Activated CD8-positive, alpha-beta memory T cell treated with anti-CD3 and anti-CD28 coated beads, Interleukin-2, amount 10 ng/mL, durations not matched to agents 7 days and 5 days (primary cell): ENCODE measurements around the gene STRBP. TPM values are rescaled to one million over a fixed set of nuclear protein-coding genes. Genes with fewer than 3 reads are reported as not detected.
"Not testable (repeated sequence)": the region's sequence is repeated elsewhere in the genome, so short reads cannot be mapped to it uniquely, and the experiment has no call there.

Experiments used
- ATAC-seq: fragments of 150-1000 bp; cut with Tn5 transposase; one replicate; pipeline ENCODE4 v1.10.0; 2021; ENCODE audit warnings: moderate library complexity
- CTCF ChIA-PET: fragments of 350-600 bp; sonication (Branson Sonifier 250); formaldehyde crosslinking; loops from one replicate; lab custom pipeline; 2021; ENCODE audit warnings: antibody characterized with exemption; lab: Charles Lee
- DNase-seq: peaks from one replicate; pipeline ENCODE4 v3.0.0-alpha.2; 2020
- H3K27ac Mint-ChIP-seq: one replicate; pipeline ENCODE4 v1.8.0; 2021; ENCODE audit warnings: mild to moderate bottlenecking, mixed read lengths
- H3K27me3 Mint-ChIP-seq: one replicate; pipeline ENCODE4 v1.8.0; 2021; ENCODE audit warnings: mixed read lengths
- H3K36me3 Mint-ChIP-seq: one replicate; pipeline ENCODE4 v1.8.0; 2021; ENCODE audit warnings: mild to moderate bottlenecking, mixed read lengths
- H3K4me1 Mint-ChIP-seq: one replicate; pipeline ENCODE4 v1.8.0; 2021; ENCODE audit warnings: mixed read lengths
- H3K4me3 Mint-ChIP-seq: one replicate; pipeline ENCODE4 v1.8.0; 2021; ENCODE audit warnings: mild to moderate bottlenecking, moderate library complexity, mixed read lengths
- H3K9me3 Mint-ChIP-seq: one replicate; pipeline ENCODE4 v1.8.0; 2022; ENCODE audit warnings: low read depth, mixed read lengths
- total RNA-seq, 2 experiments: library from RNA; stranded (reverse); gene quantifications; one replicate each; pipeline ENCODE4 v1.2.3, GENCODE V29; 2021

The STRBP gene
- total RNA-seq, 2 experiments from 2014 or later, result 19.3 to 27.4 TPM

GRCh38 chr9:123278361-123278760 lies 10.0 kb upstream of the STRBP start:
- Mint-ChIP-seq H3K4me3 (no peak overlapping the region), H3K27ac (no peak overlapping the region), H3K9me3 (peaks cover 3% of the 10 kb centered on the region), H3K36me3 (no peaks in the 10 kb centered on the region), H3K4me1 (peaks cover 8% of the 10 kb centered on the region), H3K27me3 (peaks cover 10% of the 10 kb centered on the region)
- no peak for DNase-seq
- CTCF ChIA-PET, result interaction anchor here (1.0 kb wide), 1 partner anchor 61 kb away, joined by 3 read pairs; no protein-coding TSS in a partner anchor
- ATAC-seq, result no peak

- Mint-ChIP-seq H3K4me1 (peaks cover 8% of the 10 kb centered on the region), H3K27me3 (peaks cover 12% of the 10 kb centered on the region), H3K36me3 (no peaks in the 10 kb centered on the region), H3K4me3 (no peak overlapping the region), H3K9me3 (peaks cover 3% of the 10 kb centered on the region), H3K27ac (no peak overlapping the region)
- DNase-seq, result no peak
- CTCF ChIA-PET, result no interaction called here
- no peak for ATAC-seq
Measured at GRCh38 chr9:123276551-123276950, 8.2 kb upstream of the STRBP start.

DNA sequence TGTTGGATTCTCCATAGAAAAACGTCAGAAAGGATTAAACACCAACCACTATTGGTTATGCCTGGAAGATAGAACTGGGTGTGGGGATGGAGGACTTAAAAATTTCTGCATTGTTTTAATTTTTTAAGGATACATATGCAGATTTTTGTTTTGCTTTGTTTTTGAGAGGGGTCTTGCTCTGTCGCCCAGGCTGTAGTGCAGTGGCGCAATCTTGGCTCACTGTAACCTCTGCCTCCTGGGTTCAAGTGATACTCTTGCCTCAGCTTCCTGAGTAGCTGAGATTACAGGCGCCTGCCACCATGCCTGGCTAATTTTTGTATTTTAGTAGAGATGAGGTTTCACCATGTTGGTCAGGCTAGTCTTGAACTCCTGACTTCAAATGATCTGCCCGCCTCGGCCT lies 2.7 kb upstream of the STRBP start:
- H3K27ac Mint-ChIP-seq, CTCF ChIA-PET, H3K27me3 Mint-ChIP-seq, DNase-seq, H3K9me3 Mint-ChIP-seq, H3K36me3 Mint-ChIP-seq, H3K4me3 Mint-ChIP-seq, ATAC-seq: not testable (repeated sequence)
- peaks cover 22% of the 10 kb centered on the region for H3K4me1 Mint-ChIP-seq

GRCh38 chr9:123269281-123269680 lies 895 bp upstream of the STRBP start:
- no peak for DNase-seq
- Mint-ChIP-seq H3K27ac (no peak overlapping the region), H3K9me3 (no peaks in the 10 kb centered on the region), H3K27me3 (peaks cover 3% of the 10 kb centered on the region), H3K36me3 (no peaks in the 10 kb centered on the region), H3K4me3 (peak overlapping the region; percentile 72), H3K4me1 (peaks cover 26% of the 10 kb centered on the region)
- no peak for ATAC-seq
- CTCF ChIA-PET, result interaction anchor here (0.9 to 2.2 kb wide), 7 partner anchors 8 to 119 kb away, joined by 3 to 7 read pairs (median 4); no protein-coding TSS in a partner anchor

DNA sequence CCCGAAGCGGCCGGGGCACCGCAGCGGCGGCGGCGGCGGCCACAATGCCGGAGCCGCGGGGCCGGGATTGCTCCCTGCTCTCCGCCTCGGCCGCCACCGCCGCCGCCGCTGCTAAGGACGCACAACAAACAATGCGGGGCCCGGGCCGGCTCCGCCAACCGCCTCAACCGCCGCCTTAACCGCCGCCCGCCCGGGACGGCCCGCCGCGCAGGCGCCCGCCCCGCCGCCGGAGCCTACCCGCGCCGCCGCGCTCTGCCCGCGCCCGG lies 254 bp downstream of the STRBP start:
- ATAC-seq (no peak), DNase-seq (no peak)
- Mint-ChIP-seq H3K4me3 (peak overlapping the region; percentile 72), H3K9me3 (no peaks in the 10 kb centered on the region), H3K27me3 (peaks cover 3% of the 10 kb centered on the region), H3K27ac (no peak overlapping the region), H3K36me3 (no peaks in the 10 kb centered on the region), H3K4me1 (peaks cover 28% of the 10 kb centered on the region)
- CTCF ChIA-PET, result interaction anchor here (1.0 to 2.2 kb wide), 3 partner anchors 29 to 120 kb away, joined by 3 to 7 read pairs (median 5); no protein-coding TSS in a partner anchor

- Mint-ChIP-seq H3K4me3 (peak overlapping the region; percentile 72), H3K27ac (no peak overlapping the region), H3K27me3 (peaks cover 3% of the 10 kb centered on the region), H3K4me1 (peaks cover 28% of the 10 kb centered on the region), H3K9me3 (no peaks in the 10 kb centered on the region), H3K36me3 (no peaks in the 10 kb centered on the region)
- ATAC-seq (no peak), DNase-seq (no peak)
- CTCF ChIA-PET, result no interaction called here
Measured at GRCh38 chr9:123267481-123268198, 746 bp downstream of the STRBP start.

GRCh38 chr9:123266655-123267399 lies 1.6 kb downstream of the STRBP start:
- Mint-ChIP-seq H3K4me1 (peaks cover 28% of the 10 kb centered on the region), H3K27me3 (peaks cover 2% of the 10 kb centered on the region), H3K36me3 (no peaks in the 10 kb centered on the region), H3K27ac (no peak overlapping the region), H3K9me3 (no peaks in the 10 kb centered on the region), H3K4me3 (peak overlapping the region; percentile 72)
- DNase-seq, result no peak
- no peak for ATAC-seq
- CTCF ChIA-PET, result interaction anchor here (1.0 kb wide), 1 partner anchor 83 kb away, joined by 4 read pairs; no protein-coding TSS in a partner anchor

- no peaks in the 10 kb centered on the region for H3K36me3 Mint-ChIP-seq
- H3K27ac Mint-ChIP-seq, result no peak overlapping the region
- ATAC-seq (no peak), DNase-seq (no peak)
- H3K4me1 Mint-ChIP-seq, result peaks cover 28% of the 10 kb centered on the region
- H3K4me3 Mint-ChIP-seq, result no peak overlapping the region
- no peaks in the 10 kb centered on the region for H3K9me3 Mint-ChIP-seq
- CTCF ChIA-PET, result no interaction called here
- no peaks in the 10 kb centered on the region for H3K27me3 Mint-ChIP-seq
Measured at GRCh38 chr9:123265833-123266232, 2.6 kb downstream of the STRBP start.

DNA sequence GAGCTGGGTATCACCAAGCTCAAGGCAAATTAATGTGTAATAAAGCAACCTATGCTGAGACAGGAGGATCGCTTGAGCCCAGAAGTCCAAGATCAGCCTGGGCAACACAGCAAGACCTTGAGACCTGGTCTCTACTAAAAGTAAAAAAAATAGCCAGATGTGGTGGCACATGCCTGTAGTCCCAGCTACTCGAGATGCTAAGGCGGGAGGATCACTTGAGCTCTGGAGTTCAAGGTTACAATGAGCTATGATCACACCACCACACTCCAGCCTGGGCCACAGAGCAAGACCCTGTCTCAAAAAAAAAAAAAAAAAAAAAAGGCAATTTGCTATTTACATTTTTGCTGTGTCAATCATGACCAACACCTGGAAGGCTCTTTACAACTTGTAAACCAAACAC lies 5.2 kb downstream of the STRBP start:
- DNase-seq (no peak), ATAC-seq (no peak)
- H3K4me1 Mint-ChIP-seq, result peaks cover 17% of the 10 kb centered on the region
- H3K27me3 Mint-ChIP-seq, result no peaks in the 10 kb centered on the region
- no peak overlapping the region for H3K4me3 Mint-ChIP-seq
- H3K27ac Mint-ChIP-seq, result no peak overlapping the region
- CTCF ChIA-PET, result no interaction called here
- no peaks in the 10 kb centered on the region for H3K9me3 Mint-ChIP-seq
- no peaks in the 10 kb centered on the region for H3K36me3 Mint-ChIP-seq

DNA sequence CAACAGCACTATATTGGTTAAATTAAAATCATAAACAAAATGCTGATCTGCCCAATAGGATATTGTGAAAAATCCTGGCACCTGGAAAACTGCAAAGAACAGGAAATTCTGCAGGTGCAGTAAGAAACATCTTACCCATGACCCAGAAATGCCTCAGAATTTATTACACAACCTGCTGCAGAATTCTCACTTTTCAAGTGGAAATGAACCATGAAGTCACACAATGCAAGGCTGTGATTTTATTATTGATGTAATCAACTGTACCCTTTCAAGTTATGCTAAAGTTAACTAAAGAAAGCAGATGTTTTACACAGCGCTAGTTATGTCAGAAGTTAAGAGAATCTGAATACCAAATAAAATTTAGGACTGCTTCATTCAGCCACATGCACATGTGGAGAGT lies 6.0 kb downstream of the STRBP start:
- Mint-ChIP-seq H3K27me3 (no peaks in the 10 kb centered on the region), H3K27ac (no peak overlapping the region), H3K36me3 (no peaks in the 10 kb centered on the region), H3K4me3 (no peak overlapping the region), H3K9me3 (no peaks in the 10 kb centered on the region), H3K4me1 (peaks cover 17% of the 10 kb centered on the region)
- ATAC-seq (no peak), DNase-seq (no peak)
- CTCF ChIA-PET, result interaction anchor here (0.6 kb wide), 1 partner anchor 180 kb away, joined by 3 read pairs; no protein-coding TSS in a partner anchor

GRCh38 chr9:123261006-123261677 lies 7.2 kb downstream of the STRBP start:
- DNase-seq, result no peak
- H3K4me3 Mint-ChIP-seq, result no peak overlapping the region
- H3K27ac Mint-ChIP-seq, result no peak overlapping the region
- H3K9me3 Mint-ChIP-seq, result no peaks in the 10 kb centered on the region
- peaks cover 6% of the 10 kb centered on the region for H3K4me1 Mint-ChIP-seq
- no peak for ATAC-seq
- no peaks in the 10 kb centered on the region for H3K27me3 Mint-ChIP-seq
- no peaks in the 10 kb centered on the region for H3K36me3 Mint-ChIP-seq
- CTCF ChIA-PET, result no interaction called here

DNA sequence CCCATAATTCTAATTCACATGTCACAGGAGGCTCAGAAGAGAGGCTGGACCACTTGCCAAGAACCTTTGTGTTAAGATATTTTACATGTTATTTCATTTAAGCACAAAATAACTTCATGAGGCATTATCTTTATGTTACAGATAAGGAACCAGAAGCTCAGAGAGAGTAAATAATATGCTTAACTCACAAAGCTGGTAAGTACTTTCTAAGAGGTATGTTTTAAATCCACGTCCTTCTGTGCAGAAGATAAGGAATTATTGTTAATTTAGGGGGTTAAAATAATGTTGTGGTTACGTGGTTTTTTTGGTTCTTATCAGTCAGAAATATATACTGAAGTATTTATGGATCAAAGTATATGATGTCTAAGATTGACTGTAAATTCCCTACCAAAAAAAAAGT lies 8.0 kb downstream of the STRBP start:
- Mint-ChIP-seq H3K27me3 (no peaks in the 10 kb centered on the region), H3K4me3 (no peak overlapping the region), H3K27ac (no peak overlapping the region), H3K4me1 (peaks cover 1% of the 10 kb centered on the region), H3K9me3 (no peaks in the 10 kb centered on the region), H3K36me3 (no peaks in the 10 kb centered on the region)
- no peak for ATAC-seq
- no peak for DNase-seq
- CTCF ChIA-PET, result interaction anchor here (0.8 kb wide), 1 partner anchor 10 kb away, joined by 3 read pairs; no protein-coding TSS in a partner anchor

DNA sequence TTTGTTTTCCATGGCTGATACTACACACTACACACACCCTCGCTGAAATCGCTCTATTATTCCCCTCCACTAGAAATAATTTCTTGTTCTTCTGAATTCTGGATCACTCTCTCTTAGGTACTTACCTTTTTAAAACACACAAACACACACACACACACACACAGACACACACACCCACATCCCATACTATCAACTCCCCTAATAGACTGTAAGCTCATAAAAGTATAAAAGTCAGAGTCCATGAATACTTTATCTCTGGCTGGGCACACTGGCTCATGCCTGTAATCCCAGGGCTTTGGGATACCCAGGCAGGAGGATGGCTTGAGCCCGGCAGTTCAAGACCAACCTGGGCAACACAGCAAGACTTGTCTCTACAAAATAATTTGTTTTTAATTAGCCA lies 11.1 kb downstream of the STRBP start:
- Mint-ChIP-seq H3K36me3 (no peaks in the 10 kb centered on the region), H3K27me3 (no peaks in the 10 kb centered on the region), H3K9me3 (no peaks in the 10 kb centered on the region), H3K4me3 (no peak overlapping the region), H3K27ac (no peak overlapping the region), H3K4me1 (no peaks in the 10 kb centered on the region)
- CTCF ChIA-PET, result no interaction called here
- ATAC-seq (no peak), DNase-seq (no peak)
